PC-9 (cell line): ENCODE measurements around the gene MAGI3. TPM values are rescaled to one million over a fixed set of nuclear protein-coding genes. Genes with fewer than 3 reads are reported as not detected.
"Not testable (repeated sequence)": the region's sequence is repeated elsewhere in the genome, so short reads cannot be mapped to it uniquely, and the experiment has no call there.

Source experiments
- BruUV-seq: library from RNA; stranded (reverse); fragments of 400-500 nt; replicated peaks from 2 replicates; lab custom pipeline; 2021; lab: Mats Ljungman, UMichigan
- CTCF ChIA-PET: fragments of 300-600 bp; sonication (Branson Sonifier 250); formaldehyde crosslinking; loops from one replicate; lab custom pipeline; 2022; ENCODE audit warnings: antibody characterized with exemption; lab: Charles Lee
- POLR2A ChIA-PET: fragments of 300-600 bp; sonication (Branson Sonifier 250); formaldehyde crosslinking; loops from one replicate; lab custom pipeline; 2022; ENCODE audit warnings: antibody characterized with exemption; ENCODE audit not compliant: unreplicated experiment; lab: Charles Lee
- DNase-seq, 2 experiments: peaks; one replicate each; pipeline versions ENCODE4 v3.0.0 to v3.0.0-alpha.2; 2015 to 2022; ENCODE audit warnings: mixed read lengths in 1 of 2
- H2AFZ ChIP-seq: fragments of 200-600 bp; sonication (generic); 2 replicates; pipeline ENCODE4 v1.8.1; 2017; ENCODE audit warnings: antibody characterized with exemption
- H3F3A ChIP-seq: fragments of 200-600 bp; sonication (generic); 2 replicates; pipeline ENCODE4 v1.8.1; 2017; ENCODE audit warnings: antibody characterized with exemption, mild to moderate bottlenecking, low read depth; ENCODE audit not compliant: insufficient read depth
- H3K27ac ChIP-seq: fragments of 200-600 bp; sonication (generic); 2 replicates; pipeline ENCODE4 v1.6.1; 2016; ENCODE audit warnings: mixed run types
- H3K27me3 ChIP-seq: fragments of 200-600 bp; sonication (generic); 2 replicates; pipeline ENCODE4 v1.6.1; 2016; ENCODE audit warnings: low read depth, mixed run types; ENCODE audit not compliant: insufficient read depth
- H3K36me3 ChIP-seq: fragments of 200-600 bp; sonication (generic); 2 replicates; pipeline ENCODE4 v1.6.1; 2016; ENCODE audit warnings: low read depth, mixed run types
- H3K4me1 ChIP-seq: fragments of 200-600 bp; sonication (generic); replicated peaks from 2 replicates; pipeline ENCODE4 v1.6.1; 2016; ENCODE audit warnings: mixed run types; ENCODE audit not compliant: insufficient read depth
- H3K4me2 ChIP-seq: fragments of 200-600 bp; sonication (generic); 2 replicates; pipeline ENCODE4 v1.6.1; 2017; ENCODE audit warnings: mixed run types
- H3K4me3 ChIP-seq: fragments of 200-600 bp; sonication (generic); 2 replicates; pipeline ENCODE4 v1.6.1; 2016; ENCODE audit warnings: mixed run types
- H3K79me2 ChIP-seq: fragments of 200-600 bp; sonication (generic); 2 replicates; pipeline ENCODE4 v1.6.1; 2017; ENCODE audit warnings: low read depth, mixed run types
- H3K9me2 ChIP-seq: fragments of 200-600 bp; sonication (generic); 2 replicates; pipeline ENCODE4 v1.8.1; 2017; ENCODE audit warnings: mild to moderate bottlenecking; ENCODE audit not compliant: insufficient read depth
- H3K9me3 ChIP-seq: fragments of 200-600 bp; sonication (generic); 2 replicates; pipeline ENCODE4 v1.8.1; 2016; ENCODE audit warnings: low read depth; ENCODE audit not compliant: insufficient read depth
- H4K20me1 ChIP-seq: fragments of 200-600 bp; sonication (generic); 2 replicates; pipeline ENCODE4 v1.8.1; 2017; ENCODE audit not compliant: insufficient read depth
- CTCF ChIP-seq: fragments of 200-600 bp; sonication (generic); conservative IDR thresholded peaks from 2 replicates; pipeline ENCODE4 v1.6.1; 2017; ENCODE audit warnings: mixed run types, antibody characterized with exemption, mild to moderate bottlenecking, moderate library complexity
- EZH2 ChIP-seq: fragments of 200-600 bp; sonication (generic); IDR thresholded peaks from 2 replicates; pipeline ENCODE4 v1.8.0; 2017; ENCODE audit warnings: antibody characterized with exemption, low read depth
- intact Hi-C: fragments of 100-400 bp; cut with micrococcal nuclease; formaldehyde crosslinking; loops from one replicate; pipeline ENCODE4 v1.10.0; 2022; ENCODE audit not compliant: unreplicated experiment
- total RNA-seq: library from RNA; stranded (reverse); gene quantifications from 2 replicates; pipeline ENCODE4 v1.2.3, GENCODE V29; 2021

MAGI3 gene
- total RNA-seq, 1 experiment from 2014 or later, result 17.3 TPM

GRCh38 chr1:113409363-113409762 is 19.0 kb downstream of the MAGI3 start:
- ChIA-PET POLR2A (no interaction called here), CTCF (no interaction called here)
- H2AFZ ChIP-seq, result no peak overlapping the region
- H3K36me3 ChIP-seq, result no peaks in the 10 kb centered on the region
- H3K9me3 ChIP-seq, result 0 out of 2 replicates have a peak, but pooled peaks cover 6% of the 10 kb centered on the region
- BruUV-seq, result no TSS peak
- no peak overlapping the region for H3K4me3 ChIP-seq
- no peak for TF ChIP-seq CTCF
- TF ChIP-seq EZH2, result no peak
- H3K9me2 ChIP-seq, result no peaks in the 10 kb centered on the region; the same call in 1 of the 2 replicates
- intact Hi-C loops, result no loop called here
- peak in 1 of 2 experiments; percentile 49 for DNase-seq
- peaks cover 8% of the 10 kb centered on the region; the same call in 1 of the 2 replicates for H3K79me2 ChIP-seq
- peaks cover 5% of the 10 kb centered on the region; the same call in 1 of the 2 replicates for H3K4me1 ChIP-seq
- no peak overlapping the region for H3K4me2 ChIP-seq
- H3K27ac ChIP-seq, result no peak overlapping the region
- no peaks in the 10 kb centered on the region for H3K27me3 ChIP-seq
- no peaks in the 10 kb centered on the region for H4K20me1 ChIP-seq
- no peaks in the 10 kb centered on the region for H3F3A ChIP-seq

- CTCF ChIA-PET, H3K4me2 ChIP-seq, intact Hi-C loops, H3K79me2 ChIP-seq, H3K4me1 ChIP-seq, H3K27me3 ChIP-seq, H3K27ac ChIP-seq, POLR2A ChIA-PET, H3K4me3 ChIP-seq, H3K9me2 ChIP-seq, H4K20me1 ChIP-seq, H3K9me3 ChIP-seq, H3K36me3 ChIP-seq, DNase-seq, H3F3A ChIP-seq, BruUV-seq, H2AFZ ChIP-seq: not testable (repeated sequence)
These were observed 21.7 kb downstream of the MAGI3 start for GRCh38 chr1:113412020-113412419.

GRCh38 chr1:113415310-113416070 is 25.2 kb downstream of the MAGI3 start:
- H4K20me1 ChIP-seq, result no peaks in the 10 kb centered on the region
- no peaks in the 10 kb centered on the region for H3K36me3 ChIP-seq
- no peaks in the 10 kb centered on the region; the same call in none of the 2 replicates for H3K79me2 ChIP-seq
- ChIA-PET POLR2A (no interaction called here), CTCF (no interaction called here)
- BruUV-seq, result no TSS peak
- no peak overlapping the region for H2AFZ ChIP-seq
- no peak overlapping the region for H3K27ac ChIP-seq
- no peak overlapping the region for H3K4me2 ChIP-seq
- no peaks in the 10 kb centered on the region for H3K9me2 ChIP-seq
- no peaks in the 10 kb centered on the region for H3K4me1 ChIP-seq
- no peak for DNase-seq
- TF ChIP-seq EZH2, result no peak
- no peak for TF ChIP-seq CTCF
- 0 out of 2 replicates have a peak, but pooled peaks cover 6% of the 10 kb centered on the region for H3K9me3 ChIP-seq
- intact Hi-C loops, result no loop called here
- H3K4me3 ChIP-seq, result no peak overlapping the region
- peaks cover 10% of the 10 kb centered on the region for H3F3A ChIP-seq
- H3K27me3 ChIP-seq, result no peaks in the 10 kb centered on the region

- H3K27ac ChIP-seq, H3K36me3 ChIP-seq, H3K79me2 ChIP-seq, CTCF ChIA-PET, H3F3A ChIP-seq, DNase-seq, H3K4me1 ChIP-seq, H2AFZ ChIP-seq, intact Hi-C loops, POLR2A ChIA-PET, H4K20me1 ChIP-seq, H3K9me2 ChIP-seq, H3K9me3 ChIP-seq, H3K4me2 ChIP-seq, H3K27me3 ChIP-seq, BruUV-seq, H3K4me3 ChIP-seq: not testable (repeated sequence)
These were observed 25.8 kb downstream of the MAGI3 start for GRCh38 chr1:113416071-113416470.
